Measurements from ENCODE around the gene PTPRB.
"Not testable (repeated sequence)": the region's sequence is repeated elsewhere in the genome, so short reads cannot be mapped to it uniquely, and the experiment has no call there.

Gene PTPRB

GRCh38 chr12:70497508-70497907 lies 139.7 kb downstream of the PTPRB start:
- DNase-seq, result no peak
- no peaks in the 10 kb centered on the region for H3K36me3 ChIP-seq (ENCODE audit: control insufficient read depth in 1 of 2, insufficient read depth in 2 of 2, low read depth in 1 of 2, low read length in 2 of 2)

DNA sequence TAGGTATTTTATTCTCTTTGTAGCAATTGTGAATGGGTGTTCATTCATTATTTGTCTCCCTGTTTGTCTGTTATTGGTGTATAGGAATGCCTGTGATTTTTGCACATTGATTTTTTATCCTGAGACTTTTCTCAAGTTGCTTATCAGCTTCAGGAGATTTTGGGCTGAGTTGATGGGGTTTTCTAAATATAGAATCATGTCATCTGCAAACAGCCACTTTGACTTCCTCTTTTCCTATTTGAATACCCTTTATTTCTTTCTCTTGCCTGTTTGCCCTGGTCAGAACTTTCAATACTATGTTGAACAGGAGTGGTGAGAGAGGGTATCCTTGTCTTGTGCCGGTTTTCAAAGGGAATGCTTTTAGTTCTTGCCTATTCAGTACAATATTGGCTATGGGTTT lies 144.3 kb downstream of the PTPRB start:
- not testable (repeated sequence) for H4K8ac ChIP-seq (ENCODE audit: low read length); H2AK5ac ChIP-seq (ENCODE audit: low read length, severe bottlenecking); H3K9me3 ChIP-seq (ENCODE audit: control insufficient read depth, low read length); H3K18ac ChIP-seq (ENCODE audit: low read depth in 1 of 2, low read length in 2 of 2); H2BK15ac ChIP-seq (ENCODE audit: low read depth, poor library complexity, severe bottlenecking); H3K23ac ChIP-seq (ENCODE audit: low read length in 2 of 2); H3K36me3 ChIP-seq (ENCODE audit: control insufficient read depth in 1 of 2, insufficient read depth in 2 of 2, low read depth in 1 of 2, low read length in 2 of 2); H3K27me3 ChIP-seq (ENCODE audit: control insufficient read depth in 1 of 2, insufficient read depth in 1 of 2, low read length in 2 of 2); H4K91ac ChIP-seq (ENCODE audit: low read length); H3K4ac ChIP-seq (ENCODE audit: low read depth in 1 of 2, low read length in 2 of 2); H3K79me1 ChIP-seq (replicated peaks; ENCODE audit: low read length, poor library complexity, severe bottlenecking); DNase-seq; H3K9ac ChIP-seq (ENCODE audit: low read length); H3K4me1 ChIP-seq (ENCODE audit: control insufficient read depth, insufficient read depth, low read depth, low read length); H3K4me2 ChIP-seq (ENCODE audit: low read length, poor library complexity, severe bottlenecking); H2BK120ac ChIP-seq (ENCODE audit: low read depth, low read length); H2BK5ac ChIP-seq (ENCODE audit: low read depth, low read length, poor library complexity, severe bottlenecking); H2AFZ ChIP-seq (ENCODE audit: low read depth, low read length); H2BK12ac ChIP-seq (ENCODE audit: low read length in 2 of 2); H3K14ac ChIP-seq (ENCODE audit: low read length in 2 of 2); H3K4me3 ChIP-seq (ENCODE audit: insufficient read depth in 1 of 2, low read depth in 1 of 2, low read length in 2 of 2); H3K27ac ChIP-seq (ENCODE audit: low read length, poor library complexity, severe bottlenecking)
- no CpG with 5 or more reads among the region's 1 CpG for whole genome bisulfite sequencing

More at GRCh38 chr12:70497508-70497907, 139.7 kb downstream of the PTPRB start:
- H3K27ac ChIP-seq (ENCODE audit: low read length, poor library complexity, severe bottlenecking), result no peak overlapping the region
- H3K9me3 ChIP-seq (ENCODE audit: control insufficient read depth, low read length), result peaks cover 4% of the 10 kb centered on the region
- no peak overlapping the region for H4K8ac ChIP-seq (ENCODE audit: low read length)
- no peak overlapping the region for H4K91ac ChIP-seq (ENCODE audit: low read length)
- H3K4me2 ChIP-seq (ENCODE audit: low read length, poor library complexity, severe bottlenecking), result no peak overlapping the region
- no peak overlapping the region for H2AK5ac ChIP-seq (ENCODE audit: low read length, severe bottlenecking)
- H2BK12ac ChIP-seq (ENCODE audit: low read length in 2 of 2), result no peak overlapping the region
- no peak overlapping the region for H3K4me3 ChIP-seq (ENCODE audit: insufficient read depth in 1 of 2, low read depth in 1 of 2, low read length in 2 of 2)
- no peak overlapping the region for H2BK5ac ChIP-seq (ENCODE audit: low read depth, low read length, poor library complexity, severe bottlenecking)
- H3K79me1 ChIP-seq (replicated peaks; ENCODE audit: low read length, poor library complexity, severe bottlenecking), result no peaks in the 10 kb centered on the region
- H2BK120ac ChIP-seq (ENCODE audit: low read depth, low read length), result no peak overlapping the region
- H3K23ac ChIP-seq (ENCODE audit: low read length in 2 of 2), result no peak overlapping the region
- no peak overlapping the region for H3K9ac ChIP-seq (ENCODE audit: low read length)
- no peaks in the 10 kb centered on the region for H3K4me1 ChIP-seq (ENCODE audit: control insufficient read depth, insufficient read depth, low read depth, low read length)
- no peak overlapping the region for H3K18ac ChIP-seq (ENCODE audit: low read depth in 1 of 2, low read length in 2 of 2)
- H2BK15ac ChIP-seq (ENCODE audit: low read depth, poor library complexity, severe bottlenecking), result no peak overlapping the region
- no peak overlapping the region for H2AFZ ChIP-seq (ENCODE audit: low read depth, low read length)
- H3K27me3 ChIP-seq (ENCODE audit: control insufficient read depth in 1 of 2, insufficient read depth in 1 of 2, low read length in 2 of 2), result no peaks in the 10 kb centered on the region
- no peak overlapping the region for H3K4ac ChIP-seq (ENCODE audit: low read depth in 1 of 2, low read length in 2 of 2)
- H3K14ac ChIP-seq (ENCODE audit: low read length in 2 of 2), result no peak overlapping the region
- WGBS, result 75% methylated on average over 5 of the region's 5 CpGs

DNA sequence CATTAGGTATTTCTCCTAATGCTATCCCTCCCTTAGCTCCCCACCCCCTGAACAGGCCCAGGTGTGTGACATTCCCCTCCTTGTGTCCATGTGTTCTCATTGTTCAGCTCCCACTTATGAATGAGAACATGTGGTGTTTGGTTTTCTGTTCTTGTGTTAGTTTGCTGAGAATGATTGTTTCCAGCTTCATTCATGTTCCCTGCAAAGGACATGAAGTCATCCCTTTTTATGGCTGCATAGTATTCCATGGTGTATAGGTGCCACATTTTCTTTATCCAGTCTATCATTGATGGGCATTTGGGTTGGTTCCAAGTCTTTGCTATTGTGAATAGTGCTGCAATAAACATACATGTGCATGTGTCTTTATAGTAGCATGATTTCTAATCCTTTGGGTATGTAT lies 146.3 kb downstream of the PTPRB start:
- not testable (repeated sequence) for H3K14ac ChIP-seq (ENCODE audit: low read length in 2 of 2); H2AK5ac ChIP-seq (ENCODE audit: low read length, severe bottlenecking); H3K27me3 ChIP-seq (ENCODE audit: control insufficient read depth in 1 of 2, insufficient read depth in 1 of 2, low read length in 2 of 2); H3K23ac ChIP-seq (ENCODE audit: low read length in 2 of 2); H3K9me3 ChIP-seq (ENCODE audit: control insufficient read depth, low read length); H4K8ac ChIP-seq (ENCODE audit: low read length); H3K36me3 ChIP-seq (ENCODE audit: control insufficient read depth in 1 of 2, insufficient read depth in 2 of 2, low read depth in 1 of 2, low read length in 2 of 2); H3K4me3 ChIP-seq (ENCODE audit: insufficient read depth in 1 of 2, low read depth in 1 of 2, low read length in 2 of 2); H2AFZ ChIP-seq (ENCODE audit: low read depth, low read length); H3K18ac ChIP-seq (ENCODE audit: low read depth in 1 of 2, low read length in 2 of 2); H3K4me2 ChIP-seq (ENCODE audit: low read length, poor library complexity, severe bottlenecking); H4K91ac ChIP-seq (ENCODE audit: low read length); H2BK120ac ChIP-seq (ENCODE audit: low read depth, low read length); H3K79me1 ChIP-seq (replicated peaks; ENCODE audit: low read length, poor library complexity, severe bottlenecking); H3K27ac ChIP-seq (ENCODE audit: low read length, poor library complexity, severe bottlenecking); DNase-seq; H3K9ac ChIP-seq (ENCODE audit: low read length); H2BK5ac ChIP-seq (ENCODE audit: low read depth, low read length, poor library complexity, severe bottlenecking); H2BK15ac ChIP-seq (ENCODE audit: low read depth, poor library complexity, severe bottlenecking); H3K4me1 ChIP-seq (ENCODE audit: control insufficient read depth, insufficient read depth, low read depth, low read length); H3K4ac ChIP-seq (ENCODE audit: low read depth in 1 of 2, low read length in 2 of 2); H2BK12ac ChIP-seq (ENCODE audit: low read length in 2 of 2)

- Histone ChIP-seq H3K4me2 (ENCODE audit: low read length, poor library complexity, severe bottlenecking) (no peak overlapping the region), H3K4ac (ENCODE audit: low read depth in 1 of 2, low read length in 2 of 2) (no peak overlapping the region), H3K4me1 (ENCODE audit: control insufficient read depth, insufficient read depth, low read depth, low read length) (no peaks in the 10 kb centered on the region), H4K8ac (ENCODE audit: low read length) (no peak overlapping the region), H3K27ac (ENCODE audit: low read length, poor library complexity, severe bottlenecking) (no peak overlapping the region), H3K27me3 (ENCODE audit: control insufficient read depth in 1 of 2, insufficient read depth in 1 of 2, low read length in 2 of 2) (no peaks in the 10 kb centered on the region), H3K79me1 (replicated peaks; ENCODE audit: low read length, poor library complexity, severe bottlenecking) (no peaks in the 10 kb centered on the region), H4K91ac (ENCODE audit: low read length) (no peak overlapping the region), H3K9ac (ENCODE audit: low read length) (no peak overlapping the region), H2AK5ac (ENCODE audit: low read length, severe bottlenecking) (no peak overlapping the region), H3K4me3 (ENCODE audit: insufficient read depth in 1 of 2, low read depth in 1 of 2, low read length in 2 of 2) (no peak overlapping the region), H3K9me3 (ENCODE audit: control insufficient read depth, low read length) (peaks cover 3% of the 10 kb centered on the region), H2BK5ac (ENCODE audit: low read depth, low read length, poor library complexity, severe bottlenecking) (no peak overlapping the region), H3K23ac (ENCODE audit: low read length in 2 of 2) (no peak overlapping the region), H2BK12ac (ENCODE audit: low read length in 2 of 2) (no peak overlapping the region), H2AFZ (ENCODE audit: low read depth, low read length) (no peak overlapping the region), H2BK120ac (ENCODE audit: low read depth, low read length) (no peak overlapping the region), H3K36me3 (ENCODE audit: control insufficient read depth in 1 of 2, insufficient read depth in 2 of 2, low read depth in 1 of 2, low read length in 2 of 2) (no peaks in the 10 kb centered on the region), H2BK15ac (ENCODE audit: low read depth, poor library complexity, severe bottlenecking) (no peak overlapping the region), H3K18ac (ENCODE audit: low read depth in 1 of 2, low read length in 2 of 2) (no peak overlapping the region), H3K14ac (ENCODE audit: low read length in 2 of 2) (no peak overlapping the region)
- WGBS, result 73% methylated on average over 2 of the region's 2 CpGs
- DNase-seq, result no peak
Measured at GRCh38 chr12:70487440-70487839, 149.8 kb downstream of the PTPRB start.
